Bronchial epithelial cell (primary cell): Measurements from ENCODE around the gene MRPL20. TPM values are rescaled to one million over a fixed set of nuclear protein-coding genes. Genes with fewer than 3 reads are reported as not detected.

Experiments
- DNase-seq: peaks from one replicate; pipeline ENCODE4 v3.0.0-alpha.2; 2010; ENCODE audit warnings: low read depth
- FAIRE-seq: peaks from 2 replicates; lab custom pipeline; 2011; peaks lifted over from hg19 to GRCh38; lab: Jason Lieb, UNC
- H3K27me3 ChIP-seq: 2 replicates; pipeline ENCODE4 v1.5.1; 2011; ENCODE audit warnings: low read length; ENCODE audit not compliant: control insufficient read depth, insufficient read depth
- H3K36me3 ChIP-seq: 2 replicates; pipeline ENCODE4 v1.5.1; 2011; ENCODE audit warnings: low read length; ENCODE audit not compliant: control insufficient read depth, insufficient read depth
- H3K4me3 ChIP-seq: 2 replicates; pipeline ENCODE4 v1.5.1; 2011; ENCODE audit warnings: mild to moderate bottlenecking, low read depth, low read length, control low read depth
- CTCF ChIP-seq: IDR thresholded peaks from 2 replicates; pipeline ENCODE4 v1.5.1; 2011; ENCODE audit warnings: mild to moderate bottlenecking, moderate library complexity, low read length, control low read depth, inconsistent platforms; ENCODE audit not compliant: insufficient read depth, severe bottlenecking
- total RNA-seq: library from RNA; depleted of rRNA; stranded (reverse); fragments of >200 nt; gene quantifications from 2 replicates; pipeline ENCODE4 v1.2.1, GENCODE V29; 2014

The MRPL20 gene
- total RNA-seq, 1 donor from 2014 or later: 46.3 TPM

DNA sequence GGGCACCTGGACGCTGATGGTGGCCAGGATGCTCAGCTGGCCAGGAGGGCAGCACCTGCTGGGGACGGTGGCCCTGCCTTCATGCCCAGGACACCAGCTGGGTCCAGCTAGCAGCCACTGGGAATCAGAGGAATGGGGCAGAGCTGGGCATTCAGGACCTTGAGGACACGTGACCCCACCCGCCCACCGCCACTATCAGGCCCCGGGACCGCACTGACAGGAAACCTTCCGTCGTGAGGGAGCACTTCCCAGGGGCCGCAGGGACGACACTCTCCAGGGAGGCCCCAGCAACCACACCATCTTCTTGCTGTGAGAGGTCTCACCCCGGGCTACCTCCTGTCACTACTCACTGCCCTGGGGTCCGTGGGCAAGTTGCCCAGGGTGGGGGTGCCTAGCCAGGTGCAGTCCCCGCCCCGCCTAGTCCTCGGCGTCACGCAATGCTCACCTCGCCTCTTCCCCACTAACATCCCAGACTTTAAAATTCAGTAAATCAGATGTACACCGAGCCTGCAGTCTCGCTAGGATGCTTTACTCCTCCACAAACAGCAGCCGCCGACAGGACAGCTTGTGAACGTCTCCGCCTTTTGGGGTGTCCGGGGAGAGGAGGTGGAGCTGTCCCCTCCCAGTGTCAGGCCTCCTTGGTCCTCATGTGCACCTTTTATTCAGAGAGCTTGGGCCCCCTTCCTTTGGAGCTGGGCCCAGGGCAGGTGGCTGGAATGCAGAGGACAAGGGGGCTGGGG is 33.3 kb upstream of the MRPL20 start:
- H3K36me3 ChIP-seq: no peaks in the 10 kb centered on the region
- no peak overlapping the region for H3K4me3 ChIP-seq
- TF ChIP-seq CTCF: no peak
- FAIRE-seq (no peak), DNase-seq (no peak)
- H3K27me3 ChIP-seq: no peaks in the 10 kb centered on the region

GRCh38 chr1:1439546-1440261 is 32.6 kb upstream of the MRPL20 start:
- Histone ChIP-seq H3K36me3 (no peaks in the 10 kb centered on the region), H3K4me3 (no peak overlapping the region), H3K27me3 (no peaks in the 10 kb centered on the region)
- no peak for TF ChIP-seq CTCF
- FAIRE-seq (no peak), DNase-seq (no peak)

- Histone ChIP-seq H3K27me3 (no peaks in the 10 kb centered on the region), H3K36me3 (no peaks in the 10 kb centered on the region), H3K4me3 (no peak overlapping the region)
- DNase-seq: no peak
- FAIRE-seq: no peak
- TF ChIP-seq CTCF: no peak
These were observed 31.7 kb upstream of the MRPL20 start for GRCh38 chr1:1438531-1439381.

GRCh38 chr1:1437904-1438376 is 30.8 kb upstream of the MRPL20 start:
- no peak overlapping the region for H3K4me3 ChIP-seq
- FAIRE-seq (no peak), DNase-seq (no peak)
- TF ChIP-seq CTCF: no peak
- H3K36me3 ChIP-seq: no peaks in the 10 kb centered on the region
- H3K27me3 ChIP-seq: no peaks in the 10 kb centered on the region

GRCh38 chr1:1437033-1437903 is 30.2 kb upstream of the MRPL20 start:
- no peaks in the 10 kb centered on the region for H3K36me3 ChIP-seq
- H3K4me3 ChIP-seq: no peak overlapping the region
- FAIRE-seq (no peak), DNase-seq (no peak)
- H3K27me3 ChIP-seq: no peaks in the 10 kb centered on the region
- TF ChIP-seq CTCF: no peak
